SU-DHL-6 (cell line): ENCODE measurements around the gene KCTD8.

ENCODE experiments used
- H2AFZ ChIP-seq: fragments of 200-600 bp; sonication (generic); 2 replicates; pipeline ENCODE4 v1.6.1; 2014; ENCODE audit warnings: low read depth, mild to moderate bottlenecking, moderate library complexity, mixed read lengths, antibody characterized with exemption, low read length; ENCODE audit not compliant: severe bottlenecking
- H3F3A ChIP-seq: fragments of 200-600 bp; shearing (Covaris generic); 2 replicates; pipeline ENCODE4 v1.6.0; 2016; ENCODE audit warnings: antibody characterized with exemption, mild to moderate bottlenecking; ENCODE audit not compliant: insufficient read depth
- H3K27ac ChIP-seq: fragments of 200-600 bp; sonication (generic); 2 replicates; pipeline ENCODE4 v1.5.1; 2016; ENCODE audit warnings: low read depth, mild to moderate bottlenecking, low read length, moderate library complexity, mixed read lengths
- H3K27me3 ChIP-seq: fragments of 200-600 bp; sonication (generic), shearing (Covaris generic); 2 replicates; pipeline ENCODE4 v1.6.0; 2014; ENCODE audit warnings: mild to moderate bottlenecking, low read length
- H3K36me3 ChIP-seq: fragments of 200-600 bp; sonication (generic); 2 replicates; pipeline ENCODE4 v1.6.1; 2014; ENCODE audit warnings: mild to moderate bottlenecking, low read length, mixed read lengths
- H3K4me2 ChIP-seq: fragments of 300-600, 200-600 bp; shearing (Covaris generic), sonication (generic); 2 replicates; pipeline ENCODE4 v1.6.0; 2014; ENCODE audit warnings: low read length, low read depth, mild to moderate bottlenecking; ENCODE audit not compliant: poor library complexity, severe bottlenecking
- H3K4me3 ChIP-seq: fragments of 200-600 bp; sonication (generic); 2 replicates; pipeline ENCODE4 v1.5.1; 2014; ENCODE audit warnings: antibody characterized with exemption, low read length, mild to moderate bottlenecking, mixed read lengths; ENCODE audit not compliant: insufficient read depth, poor library complexity, severe bottlenecking
- H3K79me2 ChIP-seq: fragments of 200-600 bp; sonication (generic); 2 replicates; pipeline ENCODE4 v1.6.1; 2014; ENCODE audit warnings: mild to moderate bottlenecking, low read length, moderate library complexity; ENCODE audit not compliant: insufficient read depth
- H3K9ac ChIP-seq: fragments of 200-600 bp; sonication (generic); 2 replicates; pipeline ENCODE4 v1.7.0; 2014; ENCODE audit warnings: mild to moderate bottlenecking, low read length
- H3K9me2 ChIP-seq: fragments of 200-600 bp; sonication (generic); replicated peaks from 2 replicates; pipeline ENCODE4 v1.6.1; 2014; ENCODE audit warnings: low read length; ENCODE audit not compliant: insufficient read depth
- H3K9me3 ChIP-seq: fragments of 200-600 bp; sonication (generic); 2 replicates; pipeline ENCODE4 v1.6.1; 2014; ENCODE audit warnings: low read length, mixed read lengths; ENCODE audit not compliant: insufficient read depth
- H4K20me1 ChIP-seq: fragments of 200-600 bp; sonication (generic); 2 replicates; pipeline ENCODE4 v1.6.1; 2014; ENCODE audit warnings: low read depth, mild to moderate bottlenecking, antibody characterized with exemption, low read length, moderate library complexity, mixed read lengths
- CTCF ChIP-seq: fragments of 200-600 bp; sonication (generic); IDR thresholded peaks from one replicate; pipeline ENCODE4 v1.5.1; 2017; ENCODE audit warnings: antibody characterized with exemption, mild to moderate bottlenecking, low read length, moderate library complexity; ENCODE audit not compliant: insufficient read depth, poor library complexity, severe bottlenecking
- EZH2phosphoT487 ChIP-seq: fragments of 200-600 bp; sonication (generic), shearing (Covaris generic); conservative IDR thresholded peaks from 2 replicates; pipeline ENCODE4 v1.6.1; 2018; ENCODE audit warnings: mild to moderate bottlenecking, antibody characterized with exemption, low read length, moderate library complexity, mixed read lengths

KCTD8 gene

GRCh38 chr4:44342800-44343199, 105.8 kb downstream of the KCTD8 start:
- no peaks in the 10 kb centered on the region for H3K36me3 ChIP-seq
- no peaks in the 10 kb centered on the region for H3K9me3 ChIP-seq
- no peaks in the 10 kb centered on the region for H3F3A ChIP-seq
- H3K27ac ChIP-seq: no peak overlapping the region
- no peak overlapping the region for H3K9ac ChIP-seq
- H3K79me2 ChIP-seq: no peaks in the 10 kb centered on the region
- no peak overlapping the region for H2AFZ ChIP-seq
- H3K4me3 ChIP-seq: no peak overlapping the region
- TF ChIP-seq CTCF (no peak), EZH2phosphoT487 (no peak)
- H3K4me2 ChIP-seq: no peak overlapping the region
- no peaks in the 10 kb centered on the region for H4K20me1 ChIP-seq
- H3K9me2 ChIP-seq: no peaks in the 10 kb centered on the region
- no peaks in the 10 kb centered on the region for H3K27me3 ChIP-seq

- Histone ChIP-seq H3K79me2 (no peaks in the 10 kb centered on the region), H3K27ac (no peak overlapping the region), H4K20me1 (no peaks in the 10 kb centered on the region), H3K9me2 (no peaks in the 10 kb centered on the region), H3F3A (no peaks in the 10 kb centered on the region), H3K9ac (no peak overlapping the region), H3K4me3 (no peak overlapping the region), H2AFZ (no peak overlapping the region), H3K9me3 (no peaks in the 10 kb centered on the region), H3K4me2 (no peak overlapping the region), H3K36me3 (no peaks in the 10 kb centered on the region), H3K27me3 (no peaks in the 10 kb centered on the region)
- no peak for TF ChIP-seq CTCF
- TF ChIP-seq EZH2phosphoT487: no peak
These were observed 121.9 kb downstream of the KCTD8 start for GRCh38 chr4:44326741-44327140.

DNA sequence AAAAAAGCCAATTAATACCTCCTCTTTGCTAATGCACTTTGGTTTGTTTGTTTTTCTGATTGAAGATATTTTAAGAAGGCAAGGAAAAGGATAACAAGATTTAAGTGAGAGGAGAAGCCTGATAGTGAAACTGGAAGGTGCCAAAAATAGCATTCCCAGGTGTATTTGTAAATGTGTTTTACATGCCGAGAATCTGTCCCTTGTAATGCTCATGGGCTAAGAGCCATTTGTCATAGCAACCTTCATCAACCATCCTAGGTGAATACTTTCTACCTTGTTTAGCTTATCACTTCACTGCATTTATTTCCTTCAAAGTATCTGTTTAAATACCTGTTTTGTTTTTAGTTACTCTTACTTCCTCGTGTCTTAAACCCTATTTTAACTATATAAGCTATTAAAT, 127.8 kb downstream of the KCTD8 start:
- Histone ChIP-seq H2AFZ (no peak overlapping the region), H4K20me1 (no peaks in the 10 kb centered on the region), H3K4me2 (no peak overlapping the region), H3K4me3 (no peak overlapping the region), H3F3A (no peaks in the 10 kb centered on the region), H3K9me3 (no peaks in the 10 kb centered on the region), H3K9me2 (no peaks in the 10 kb centered on the region), H3K79me2 (no peaks in the 10 kb centered on the region), H3K27ac (no peak overlapping the region), H3K9ac (no peak overlapping the region), H3K27me3 (no peaks in the 10 kb centered on the region), H3K36me3 (no peaks in the 10 kb centered on the region)
- TF ChIP-seq EZH2phosphoT487 (no peak), CTCF (no peak)
